H9 (cell line): ENCODE data around the gene ZBTB25. TPM values are rescaled to one million over a fixed set of nuclear protein-coding genes. Genes with fewer than 3 reads are reported as not detected.

Experiments
- DNase-seq: peaks from one replicate; pipeline ENCODE4 v3.0.0-alpha.2; 2017
- H2AFZ ChIP-seq: one replicate; pipeline ENCODE4 v1.6.1; 2013; ENCODE audit warnings: mild to moderate bottlenecking, low read length, control low read depth, moderate library complexity
- H2AK5ac ChIP-seq: 2 replicates; pipeline ENCODE4 v1.6.1; 2013; ENCODE audit warnings: low read length, control low read depth, mixed read lengths; ENCODE audit not compliant: insufficient read length
- H2BK120ac ChIP-seq: one replicate; pipeline ENCODE4 v1.6.1; 2013; ENCODE audit warnings: low read depth, mild to moderate bottlenecking, low read length, control low read depth, inconsistent platforms; ENCODE audit not compliant: poor library complexity, severe bottlenecking
- H2BK12ac ChIP-seq: 2 replicates; pipeline ENCODE4 v1.6.1; 2013; ENCODE audit warnings: low read length, control low read depth, mixed read lengths, low read depth; ENCODE audit not compliant: insufficient read length
- H2BK15ac ChIP-seq: 2 replicates; pipeline ENCODE4 v1.6.1; 2013; ENCODE audit warnings: low read depth, low read length, control low read depth
- H2BK20ac ChIP-seq: one replicate; pipeline ENCODE4 v1.6.1; 2013; ENCODE audit warnings: low read depth, mild to moderate bottlenecking, low read length, control low read depth, inconsistent platforms; ENCODE audit not compliant: poor library complexity, severe bottlenecking
- H2BK5ac ChIP-seq: 2 replicates; pipeline ENCODE4 v1.6.1; 2013; ENCODE audit warnings: low read length, control low read depth, mixed read lengths; ENCODE audit not compliant: insufficient read length
- H3K14ac ChIP-seq: 2 replicates; pipeline ENCODE4 v1.6.1; 2013; ENCODE audit warnings: low read length, control low read depth; ENCODE audit not compliant: insufficient read depth
- H3K18ac ChIP-seq: 2 replicates; pipeline ENCODE4 v1.6.1; 2013; ENCODE audit warnings: low read depth, mild to moderate bottlenecking, mixed read lengths, low read length, control low read depth; ENCODE audit not compliant: insufficient read length
- H3K23ac ChIP-seq: 2 replicates; pipeline ENCODE4 v1.6.1; 2013; ENCODE audit warnings: low read length, control low read depth, mixed read lengths, low read depth; ENCODE audit not compliant: insufficient read length
- H3K23me2 ChIP-seq: 2 replicates; pipeline ENCODE4 v1.6.1; 2013; ENCODE audit warnings: low read depth, mild to moderate bottlenecking, mixed read lengths, low read length, control low read depth; ENCODE audit not compliant: insufficient read length, poor library complexity, severe bottlenecking
- H3K27ac ChIP-seq: 2 replicates; pipeline ENCODE4 v1.5.1; 2013; ENCODE audit warnings: low read length, control low read depth, mixed read lengths, low read depth; ENCODE audit not compliant: insufficient read length
- H3K27me3 ChIP-seq: 2 replicates; pipeline ENCODE4 v1.6.1; 2013; ENCODE audit warnings: low read length, control low read depth, inconsistent platforms; ENCODE audit not compliant: insufficient read depth
- H3K4ac ChIP-seq: 2 replicates; pipeline ENCODE4 v1.6.1; 2013; ENCODE audit warnings: low read depth, mild to moderate bottlenecking, control low read depth, inconsistent platforms, low read length, moderate library complexity
- H3K4me1 ChIP-seq: 2 replicates; pipeline ENCODE4 v1.6.1; 2013; ENCODE audit warnings: low read length, control low read depth, inconsistent platforms; ENCODE audit not compliant: insufficient read depth
- H3K4me2 ChIP-seq: 2 replicates; pipeline ENCODE4 v1.6.1; 2013; ENCODE audit warnings: low read length, control low read depth, mixed read lengths; ENCODE audit not compliant: insufficient read length, insufficient read depth
- H3K56ac ChIP-seq: 2 replicates; pipeline ENCODE4 v1.6.1; 2013; ENCODE audit warnings: low read depth, mild to moderate bottlenecking, mixed read lengths, low read length, control low read depth; ENCODE audit not compliant: insufficient read length
- H3K79me1 ChIP-seq: 2 replicates; pipeline ENCODE4 v1.6.1; 2013; ENCODE audit warnings: low read depth, mild to moderate bottlenecking, moderate library complexity, low read length, control low read depth, inconsistent platforms; ENCODE audit not compliant: insufficient read depth, poor library complexity, severe bottlenecking
- H3K79me2 ChIP-seq: 2 replicates; pipeline ENCODE4 v1.6.1; 2013; ENCODE audit warnings: low read length, control low read depth, inconsistent platforms; ENCODE audit not compliant: insufficient read depth
- H3K9ac ChIP-seq: 2 replicates; pipeline ENCODE4 v1.6.1; 2013; ENCODE audit warnings: low read length, control low read depth, mixed read lengths; ENCODE audit not compliant: insufficient read length; ENCODE audit errors: extremely low read depth
- H3K9me3 ChIP-seq: one replicate; pipeline ENCODE4 v1.6.1; 2013; ENCODE audit warnings: low read depth, low read length, inconsistent platforms; ENCODE audit not compliant: control insufficient read depth
- H3T11ph ChIP-seq: one replicate; pipeline ENCODE4 v1.6.1; 2013; ENCODE audit warnings: mild to moderate bottlenecking, low read length, control low read depth, inconsistent platforms
- H4K20me1 ChIP-seq: one replicate; pipeline ENCODE4 v1.6.1; 2013; ENCODE audit not compliant: control insufficient read depth, insufficient read length, insufficient read depth
- H4K5ac ChIP-seq: 2 replicates; pipeline ENCODE4 v1.6.1; 2013; ENCODE audit warnings: low read depth, mild to moderate bottlenecking, mixed read lengths, low read length, control low read depth; ENCODE audit not compliant: insufficient read length
- H4K8ac ChIP-seq: replicated peaks from 2 replicates; pipeline ENCODE4 v1.6.1; 2013; ENCODE audit warnings: low read length, control low read depth, mixed read lengths, low read depth; ENCODE audit not compliant: insufficient read length
- H4K91ac ChIP-seq: 2 replicates; pipeline ENCODE4 v1.6.1; 2013; ENCODE audit warnings: low read depth, mild to moderate bottlenecking, moderate library complexity, mixed read lengths, low read length, control low read depth; ENCODE audit not compliant: insufficient read length
- H3K27ac Mint-ChIP-seq, 3 experiments: 2 replicates in 2 of 3; 3 replicates in 1 of 3; pipeline ENCODE4 v1.8.0; 2020 to 2021; ENCODE audit warnings: mixed read lengths in 3 of 3, mild to moderate bottlenecking in 1 of 3, moderate library complexity in 1 of 3
- H3K27me3 Mint-ChIP-seq: 2 replicates; pipeline ENCODE4 v1.8.0; 2021; ENCODE audit warnings: low read depth, mild to moderate bottlenecking, moderate library complexity, mixed read lengths
- H3K36me3 Mint-ChIP-seq, 3 experiments: 2 replicates in 2 of 3; 3 replicates in 1 of 3; pipeline ENCODE4 v1.8.0; 2020 to 2021; ENCODE audit warnings: low read depth in 3 of 3, mixed read lengths in 3 of 3; ENCODE audit not compliant: insufficient read depth in 1 of 3
- H3K4me1 Mint-ChIP-seq, 2 experiments: 2 replicates each; pipeline ENCODE4 v1.8.0; 2020; ENCODE audit warnings: mixed read lengths in 2 of 2
- H3K4me3 Mint-ChIP-seq, 2 experiments: 2 replicates in 1 of 2; 3 replicates in 1 of 2; pipeline ENCODE4 v1.8.0; 2020 to 2021; ENCODE audit warnings: mild to moderate bottlenecking in 2 of 2, mixed read lengths in 2 of 2, moderate library complexity in 1 of 2
- H3K9me3 Mint-ChIP-seq, 2 experiments: 2 replicates in 1 of 2; 3 replicates in 1 of 2; pipeline ENCODE4 v1.8.0; 2020; ENCODE audit warnings: mild to moderate bottlenecking in 2 of 2, mixed read lengths in 2 of 2, moderate library complexity in 1 of 2
- CTCF ChIP-seq: fragments of 200-600 bp; sonication (generic); conservative IDR thresholded peaks from 3 replicates; pipeline ENCODE4 v1.8.0; 2021; ENCODE audit warnings: antibody characterized with exemption, mild to moderate bottlenecking
- WGBS: extraction: QIAGEN DNeasy Blood & Tissue Kit; methylation state at CpG from one replicate; pipeline ENCODE4 v1.1.7; 2013; ENCODE audit warnings: missing lambda C conversion rate, low lambda C conversion rate, mixed read lengths; ENCODE audit not compliant: insufficient read length; ENCODE audit errors: extremely low coverage; 5-methylcytosine and 5-hydroxymethylcytosine counted together
- total RNA-seq: library from RNA; stranded (reverse); gene quantifications from 2 replicates; pipeline ENCODE4 v1.2.1, GENCODE V29; 2021

The ZBTB25 gene
- total RNA-seq, 1 experiment from 2014 or later = 8.2 TPM

GRCh38 chr14:64549791-64550620, 46.4 kb upstream of the ZBTB25 start, which contains the start of gene PPP1R36:
Gene PPP1R36, plus strand, starts transcription at chr14:64549961. Its CDS starts 37 bp downstream, at chr14:64549998.
- TF ChIP-seq CTCF = no peak
- Histone ChIP-seq H4K5ac (no peak within 1 kb of the TSS), H3K9ac (no peak within 1 kb of the TSS)

More at GRCh38 chr14:64549791-64550620, 46.4 kb upstream of the ZBTB25 start, which contains the start of gene PPP1R36:
- Mint-ChIP-seq H3K27ac (peak within 1 kb of the TSS in 1 of 3 experiments; percentile 36; a peak in 2 of 7 replicates), H3K4me3 (peak within 1 kb of the TSS; percentile 56 to 74), H3K9me3 (no peaks in the 10 kb centered on the region), H3K4me1 (peaks cover 17 to 24% of the 10 kb centered on the region in 2 experiments), H3K27me3 (peaks cover 15% of the 10 kb centered on the region), H3K36me3 (no peaks in the 10 kb centered on the region)
- Histone ChIP-seq H3K27me3 (no peaks in the 10 kb centered on the region; the same call in 1 of the 2 replicates), H2BK12ac (no peak within 1 kb of the TSS), H3K79me1 (no peaks in the 10 kb centered on the region), H3K14ac (no peak within 1 kb of the TSS), H4K8ac (no peak within 1 kb of the TSS), H3K4ac (no peak within 1 kb of the TSS), H4K20me1 (no peaks in the 10 kb centered on the region), H3K4me1 (no peaks in the 10 kb centered on the region), H2AK5ac (no peak within 1 kb of the TSS), H4K91ac (no peak within 1 kb of the TSS), H2BK120ac (no peak within 1 kb of the TSS), H3K56ac (no peak within 1 kb of the TSS), H3K18ac (no peak within 1 kb of the TSS), H2BK5ac (no peak within 1 kb of the TSS), H3T11ph (no peak within 1 kb of the TSS), H3K79me2 (no peaks in the 10 kb centered on the region), H2AFZ (no peak within 1 kb of the TSS), H3K27ac (no peak within 1 kb of the TSS), H2BK15ac (no peak within 1 kb of the TSS), H3K4me2 (peak within 1 kb of the TSS; percentile 43), H3K23ac (no peak within 1 kb of the TSS), H2BK20ac (no peak within 1 kb of the TSS), H3K9me3 (no peaks in the 10 kb centered on the region), H3K23me2 (peaks cover 2% of the 10 kb centered on the region)
- WGBS = no CpG with 5 or more reads among the region's 54 CpGs
- DNase-seq = peak; percentile 42
